Gastrocnemius medialis (tissue), 4 donors: ENCODE results near the gene RIPK4. TPM values are rescaled to one million over a fixed set of nuclear protein-coding genes. Genes with fewer than 3 reads are reported as not detected.

Experiments used
- ATAC-seq, 2 donors: fragments of 150-250 bp; one replicate each; pipeline ENCODE4 v1.9.1; 2016
- DNase-seq, 2 donors: peaks; one replicate each; pipeline ENCODE4 v3.0.0-alpha.2; 2019
- H3K27ac ChIP-seq, 4 donors: fragments of 200-600 bp; sonication (generic); 1 replicate in 1 of 4; 2 replicates in 3 of 4; pipeline ENCODE4 v1.5.1; 2016 to 2018; ENCODE audit warnings: mild to moderate bottlenecking in 2 of 4, moderate library complexity in 1 of 4
- H3K27me3 ChIP-seq, 3 donors: fragments of 200-600 bp; sonication (generic) in 2 of 3; 1 replicate in 1 of 3; 2 replicates in 2 of 3; pipeline versions ENCODE4 v1.5.1 to v1.6.0; 2016 to 2019; ENCODE audit warnings: mild to moderate bottlenecking in 1 of 3, moderate library complexity in 1 of 3
- H3K36me3 ChIP-seq, 2 donors: fragments of 200-600 bp; sonication (generic) in 1 of 2; one replicate each; pipeline ENCODE4 v1.5.1; 2017 to 2018
- H3K4me1 ChIP-seq, 2 donors: fragments of 200-600 bp; sonication (generic) in 1 of 2; one replicate each; pipeline ENCODE4 v1.5.1; 2016 to 2017; ENCODE audit warnings: mild to moderate bottlenecking in 2 of 2
- H3K4me3 ChIP-seq, 4 donors: fragments of 200-600 bp; sonication (generic) in 3 of 4; 1 replicate in 1 of 4; 2 replicates in 3 of 4; pipeline ENCODE4 v1.5.1; 2016 to 2019; ENCODE audit warnings: mild to moderate bottlenecking in 2 of 4
- H3K9me3 ChIP-seq, 3 donors: fragments of 200-600 bp; sonication (generic) in 2 of 3; 1 replicate in 1 of 3; 2 replicates in 2 of 3; pipeline ENCODE4 v1.5.1; 2016 to 2019
- POLR2A ChIP-seq, 2 donors: fragments of 450-650 bp; IDR thresholded peaks; one replicate each; pipeline ENCODE4 v1.6.1; 2017; ENCODE audit warnings: antibody characterized with exemption in 2 of 2, mild to moderate bottlenecking in 2 of 2, moderate library complexity in 2 of 2
- in situ Hi-C, 4 donors: fragments of 200-750 bp; cut with MboI; loops; one replicate each; pipeline versions ENCODE4 v1.15.0 to v1.8.0; 2017; ENCODE audit warnings: low sequenced_read_pairs in 4 of 4
- intact Hi-C: fragments of 100-400 bp; cut with DNase I; formaldehyde crosslinking; loops from one replicate; pipeline ENCODE4 v1.15.1; 2023; ENCODE audit warnings: low total_unique reads
- total RNA-seq, 4 donors: library from RNA; depleted of rRNA; stranded (reverse); fragments of >200 nt; gene quantifications; one replicate each; pipeline versions ENCODE4 v1.1.0 to v1.2.3, GENCODE V29; 2016
- TF ChIP-seq, protein P1 (sequence below), 5 experiments: fragments of 450-650 bp in 3 of 5; fragments of 200-600 bp in 2 of 5; sonication (generic) in 2 of 5; IDR thresholded peaks in 4 of 5; conservative IDR thresholded peaks in 1 of 5; 1 replicate in 4 of 5; 2 replicates in 1 of 5; pipeline ENCODE4 v1.5.1; 2016 to 2019; ENCODE audit warnings: antibody characterized with exemption in 5 of 5, mild to moderate bottlenecking in 3 of 5, moderate library complexity in 3 of 5

Gene RIPK4
- total RNA-seq, 4 donors from 2014 or later, result 0.04 to 0.07 TPM; not detected in 2

DNA sequence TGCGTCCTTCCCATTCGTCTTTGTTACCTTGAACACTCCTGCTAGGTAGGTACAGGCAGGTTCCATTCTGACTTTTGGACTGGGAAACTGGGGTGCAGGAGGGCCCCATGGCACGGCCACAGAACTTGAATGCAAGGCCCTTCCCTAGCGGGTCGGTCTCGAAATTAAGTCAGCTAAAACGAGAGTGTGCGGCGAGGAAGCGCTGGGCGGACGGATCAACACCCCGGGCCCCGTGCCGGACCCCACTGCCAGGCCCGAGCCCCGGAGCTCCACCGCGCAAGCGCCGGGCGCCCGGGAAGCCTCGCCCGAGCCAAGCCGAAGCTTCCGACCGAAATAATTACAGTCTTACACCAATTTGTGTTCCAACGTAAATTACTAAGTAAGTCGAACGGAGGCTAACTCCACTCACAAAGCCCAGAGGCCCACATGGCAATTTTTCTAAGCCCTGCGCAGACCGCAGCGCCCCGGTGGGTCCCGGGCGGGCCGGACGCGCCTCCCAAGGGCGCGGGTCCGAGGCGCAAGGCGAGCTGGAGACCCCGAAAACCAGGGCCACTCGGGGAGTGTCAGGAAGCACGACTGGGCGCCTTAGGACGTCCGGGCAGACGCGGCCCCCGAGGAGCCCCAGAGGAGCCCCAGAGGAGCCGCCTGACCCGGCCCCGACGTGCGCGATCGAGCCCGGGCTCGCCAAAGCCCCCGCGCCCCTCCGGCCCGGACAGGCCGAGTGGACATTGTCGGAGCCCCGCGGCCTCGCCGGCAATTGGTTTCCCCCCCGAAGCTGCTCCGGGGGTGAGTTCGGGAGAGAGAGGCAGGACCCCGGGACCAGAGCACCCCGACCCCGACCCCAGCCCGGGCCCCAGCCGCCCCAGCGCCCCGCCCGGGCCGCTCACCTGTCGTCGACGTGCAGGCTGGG, 624 bp downstream of the RIPK4 start:
- in situ Hi-C loops, result loop anchor here in 1 of 4 donors (25.0 kb wide), 1 partner anchor 104 kb away; no protein-coding TSS in a partner anchor
- ATAC-seq (no peak), DNase-seq (no peak)
- H3K4me3 ChIP-seq, result peak overlapping the region in 1 of 4 donors; percentile 13
- no peak for TF ChIP-seq POLR2A (IDR thresholded peaks at IDR 0.05)
- TF ChIP-seq, protein P1, sequence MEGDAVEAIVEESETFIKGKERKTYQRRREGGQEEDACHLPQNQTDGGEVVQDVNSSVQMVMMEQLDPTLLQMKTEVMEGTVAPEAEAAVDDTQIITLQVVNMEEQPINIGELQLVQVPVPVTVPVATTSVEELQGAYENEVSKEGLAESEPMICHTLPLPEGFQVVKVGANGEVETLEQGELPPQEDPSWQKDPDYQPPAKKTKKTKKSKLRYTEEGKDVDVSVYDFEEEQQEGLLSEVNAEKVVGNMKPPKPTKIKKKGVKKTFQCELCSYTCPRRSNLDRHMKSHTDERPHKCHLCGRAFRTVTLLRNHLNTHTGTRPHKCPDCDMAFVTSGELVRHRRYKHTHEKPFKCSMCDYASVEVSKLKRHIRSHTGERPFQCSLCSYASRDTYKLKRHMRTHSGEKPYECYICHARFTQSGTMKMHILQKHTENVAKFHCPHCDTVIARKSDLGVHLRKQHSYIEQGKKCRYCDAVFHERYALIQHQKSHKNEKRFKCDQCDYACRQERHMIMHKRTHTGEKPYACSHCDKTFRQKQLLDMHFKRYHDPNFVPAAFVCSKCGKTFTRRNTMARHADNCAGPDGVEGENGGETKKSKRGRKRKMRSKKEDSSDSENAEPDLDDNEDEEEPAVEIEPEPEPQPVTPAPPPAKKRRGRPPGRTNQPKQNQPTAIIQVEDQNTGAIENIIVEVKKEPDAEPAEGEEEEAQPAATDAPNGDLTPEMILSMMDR (IDR thresholded peaks at IDR 0.05 in 4 of 5, conservative IDR thresholded peaks at IDR 0.05 in 1 of 5), result no peak
- H3K36me3 ChIP-seq, result no peaks in the 10 kb centered on the region
- no peaks in the 10 kb centered on the region for H3K9me3 ChIP-seq
- H3K4me1 ChIP-seq, result peaks cover 15 to 21% of the 10 kb centered on the region in 2 donors
- intact Hi-C loops, result no loop called here
- H3K27ac ChIP-seq, result no peak overlapping the region
- H3K27me3 ChIP-seq, result peaks cover 75 to 80% (median 80%) of the 10 kb centered on the region in 3 donors

DNA sequence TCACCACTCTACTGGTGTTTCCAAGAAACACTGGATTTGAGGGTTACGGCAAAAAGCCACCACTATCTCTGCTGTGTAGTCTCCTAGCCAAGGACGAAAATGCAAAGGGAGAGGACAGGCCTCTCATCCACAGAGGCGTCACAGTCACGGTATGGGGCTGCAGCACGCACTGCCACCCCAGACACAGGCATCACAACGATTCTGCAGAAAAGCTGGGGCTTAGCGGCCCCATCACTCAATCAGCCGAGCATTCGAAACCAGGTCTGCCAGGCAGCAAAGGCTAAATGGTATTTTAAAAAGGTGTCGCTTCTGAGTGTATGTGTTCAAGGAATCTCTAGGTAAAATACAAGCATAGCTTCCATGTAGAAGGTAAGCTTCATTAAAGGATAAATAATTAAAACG, 1.4 kb downstream of the RIPK4 start:
- TF ChIP-seq, protein P1 (IDR thresholded peaks at IDR 0.05 in 4 of 5, conservative IDR thresholded peaks at IDR 0.05 in 1 of 5), result no peak
- no peak for TF ChIP-seq POLR2A (IDR thresholded peaks at IDR 0.05)
- no peaks in the 10 kb centered on the region for H3K36me3 ChIP-seq
- no peak for ATAC-seq
- intact Hi-C loops (no loop called here), in situ Hi-C loops (loop anchor here in 1 of 4 donors (25.0 kb wide), 1 partner anchor 103 kb away; no protein-coding TSS in a partner anchor)
- H3K27me3 ChIP-seq, result peaks cover 74 to 76% (median 75%) of the 10 kb centered on the region in 3 donors
- no peaks in the 10 kb centered on the region for H3K9me3 ChIP-seq
- no peak overlapping the region for H3K27ac ChIP-seq
- no peak for DNase-seq
- peaks cover 15 to 21% of the 10 kb centered on the region in 2 donors for H3K4me1 ChIP-seq
- no peak overlapping the region for H3K4me3 ChIP-seq

DNA sequence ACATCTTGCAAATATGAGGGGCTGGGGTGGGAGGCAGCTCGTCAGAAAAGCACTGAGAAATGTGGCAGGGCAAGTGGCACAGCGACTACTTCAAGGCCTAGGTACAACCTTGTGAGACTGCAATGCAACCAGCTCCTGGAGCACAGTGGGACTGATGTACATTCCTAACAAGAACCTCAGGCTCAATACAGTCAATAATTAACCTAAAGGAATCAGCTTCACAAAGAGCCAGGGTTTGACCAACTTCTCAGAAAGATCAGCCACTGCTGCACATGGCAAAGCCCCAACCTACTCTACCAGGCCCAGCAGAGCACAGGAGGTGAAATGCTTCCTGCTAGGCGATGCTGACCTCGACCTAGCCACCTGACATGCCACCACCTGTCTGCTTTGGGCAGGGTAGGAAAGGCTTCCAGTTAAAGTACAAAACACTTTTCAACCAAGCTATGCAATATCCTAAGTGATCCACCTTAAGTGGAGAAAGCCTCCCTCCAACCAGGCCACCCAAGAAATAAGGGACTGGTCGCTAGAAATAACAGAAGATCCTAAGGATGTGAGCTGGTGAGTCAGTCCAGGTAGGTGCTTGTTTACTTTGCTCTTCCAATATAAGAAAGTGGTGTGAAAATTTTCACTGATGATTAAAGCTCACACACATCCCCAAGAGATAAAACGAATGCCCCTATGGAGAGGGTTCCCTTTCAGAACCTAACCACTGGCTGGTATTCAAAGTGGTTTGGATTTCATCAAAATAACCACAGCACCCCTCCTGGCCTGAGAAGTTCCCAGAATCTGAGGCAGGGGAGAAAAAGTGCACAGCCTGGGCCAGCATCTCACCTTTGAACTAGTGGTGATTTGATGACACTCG, 2.1 kb downstream of the RIPK4 start:
- DNase-seq (no peak), ATAC-seq (no peak)
- TF ChIP-seq, protein P1 (IDR thresholded peaks at IDR 0.05 in 4 of 5, conservative IDR thresholded peaks at IDR 0.05 in 1 of 5), result no peak
- TF ChIP-seq POLR2A (IDR thresholded peaks at IDR 0.05), result no peak
- Histone ChIP-seq H3K4me1 (peaks cover 15 to 21% of the 10 kb centered on the region in 2 donors), H3K36me3 (no peaks in the 10 kb centered on the region), H3K27me3 (peaks cover 69 to 74% (median 70%) of the 10 kb centered on the region in 3 donors), H3K27ac (no peak overlapping the region), H3K4me3 (no peak overlapping the region), H3K9me3 (no peaks in the 10 kb centered on the region)
- in situ Hi-C loops, result loop anchor here in 1 of 4 donors (25.0 kb wide), 1 partner anchor 102 kb away; no protein-coding TSS in a partner anchor
- intact Hi-C loops, result no loop called here

DNA sequence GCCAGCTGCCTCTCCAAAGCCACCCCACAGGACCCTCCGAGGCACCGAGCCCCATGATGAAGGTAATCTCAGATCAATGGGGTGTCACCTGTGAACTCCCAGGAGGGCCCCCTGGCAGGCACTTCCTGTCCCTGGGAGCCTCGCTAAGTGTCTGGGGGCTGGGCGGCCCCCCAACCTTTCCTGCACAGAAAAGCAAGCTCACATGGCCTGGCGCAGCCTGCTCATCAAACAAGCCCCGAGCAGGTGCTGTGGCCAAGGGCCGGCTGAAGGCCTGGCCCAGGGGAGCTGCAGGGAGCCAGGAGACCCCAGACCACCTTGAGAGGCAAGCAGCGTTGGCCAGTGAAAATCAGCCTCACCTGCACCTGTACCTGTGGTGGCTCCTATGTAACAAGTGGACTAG, 2.9 kb downstream of the RIPK4 start:
- H3K4me1 ChIP-seq, result peaks cover 15 to 21% of the 10 kb centered on the region in 2 donors

More for the DNA sequence above, 2.9 kb downstream of the RIPK4 start:
- intact Hi-C loops, result no loop called here
- ATAC-seq (no peak), DNase-seq (no peak)
- TF ChIP-seq, protein P1 (IDR thresholded peaks at IDR 0.05 in 4 of 5, conservative IDR thresholded peaks at IDR 0.05 in 1 of 5), result no peak
- no peak for TF ChIP-seq POLR2A (IDR thresholded peaks at IDR 0.05)
- H3K27ac ChIP-seq, result no peak overlapping the region
- no peaks in the 10 kb centered on the region for H3K36me3 ChIP-seq
- H3K4me3 ChIP-seq, result no peak overlapping the region
- H3K9me3 ChIP-seq, result no peaks in the 10 kb centered on the region
- peaks cover 61 to 66% (median 62%) of the 10 kb centered on the region in 3 donors for H3K27me3 ChIP-seq
- in situ Hi-C loops, result loop anchor here in 1 of 4 donors (25.0 kb wide), 1 partner anchor 102 kb away; no protein-coding TSS in a partner anchor
